K562 (cell line): ENCODE results near the gene CREB3L2. TPM values are rescaled to one million over a fixed set of nuclear protein-coding genes. Genes with fewer than 3 reads are reported as not detected.

Experiments used
- HNRNPH1 ChIP-seq: fragments of 200-400 bp; formaldehyde crosslinking; optimal IDR thresholded peaks from 2 replicates; pipeline ENCODE3; 2017; ENCODE audit warnings: low read depth, mild to moderate bottlenecking, low read length, moderate library complexity
- ILK ChIP-seq: fragments of 450-650 bp; IDR thresholded peaks from 2 replicates; pipeline ENCODE4 v1.6.1; 2016; ENCODE audit warnings: missing genetic modification characterization, low read depth, mild to moderate bottlenecking, missing compliant biosample characterization, moderate library complexity, borderline replicate concordance
- LARP7 ChIP-seq: fragments of 450-650 bp; IDR thresholded peaks from 2 replicates; pipeline ENCODE4 v1.6.1; 2016
- SMARCA5 ChIP-seq: fragments of 450-650 bp; IDR thresholded peaks from 2 replicates; pipeline ENCODE4 v1.6.1; 2016
- SREBF2 ChIP-seq: sonication (generic); formaldehyde crosslinking; IDR thresholded peaks from 2 replicates; pipeline ENCODE4 v1.4.0; 2020; ENCODE audit warnings: mild to moderate bottlenecking, missing genetic modification reagents
- TBP ChIP-seq: optimal IDR thresholded peaks from 2 replicates; pipeline ENCODE3; 2011; ENCODE audit warnings: low read depth, low read length, improper control_type of control experiment
- ZNF644 ChIP-seq: fragments of 200-800 bp; sonication (Bioruptor generic); IDR thresholded peaks from 2 replicates; pipeline ENCODE4 v1.6.1; 2016; ENCODE audit warnings: low read depth, missing genetic modification characterization, missing compliant biosample characterization
- polyA plus RNA-seq, 8 experiments: library from polyadenylated mRNA; depleted of rRNA in 4 of 8; stranded (reverse) in 5 of 8; unstranded in 3 of 8; fragments of >200 nt; fragmentation: Nextera tagmentation in 2 of 8; fragmentation: Illumina TruSeq in 1 of 8; extraction: Ambion mirVana in 2 of 8; extraction: Trizol in 1 of 8; gene quantifications; 2 replicates each; pipeline versions ENCODE4 v1.2.1 to v1.2.3, GENCODE V29; 2011 to 2014; ENCODE audit warnings: inconsistent platforms in 1 of 8, missing spikeins in 1 of 8
- total RNA-seq, 7 experiments: library from RNA; depleted of rRNA in 6 of 7; stranded (reverse); fragments of >200 nt in 6 of 7; fragmentation: Illumina TruSeq in 2 of 7; extraction: Trizol in 2 of 7; gene quantifications; 2 replicates each; pipeline versions ENCODE4 v1.2.1 to v1.2.3, GENCODE V29; 2011 to 2021; ENCODE audit warnings: low replicate concordance in 1 of 7
- TF ChIP-seq, protein P1 (sequence below): fragments of 250-450 bp; sonication (Bioruptor Pico); IDR thresholded peaks from 2 replicates; pipeline ENCODE4 v1.5.0; 2021; ENCODE audit warnings: mild to moderate bottlenecking, moderate library complexity
- TF ChIP-seq, protein P2 (sequence below): fragments of 450-650 bp; conservative IDR thresholded peaks from 2 replicates; pipeline ENCODE4 v1.6.1; 2016; ENCODE audit warnings: missing genetic modification characterization, low read depth, mild to moderate bottlenecking, control low read depth, missing compliant biosample characterization
- TF ChIP-seq, protein P3 (sequence below): fragments of 250-450 bp; sonication (Bioruptor Pico); IDR thresholded peaks from 2 replicates; pipeline ENCODE4 v1.8.0; 2022; ENCODE audit warnings: inconsistent platforms, mild to moderate bottlenecking, moderate library complexity, borderline replicate concordance
- TF ChIP-seq, protein P4 (sequence below), 2 experiments: fragments of 450-650 bp; IDR thresholded peaks; 2 replicates each; pipeline ENCODE4 v1.6.1; 2016; ENCODE audit warnings: mild to moderate bottlenecking in 2 of 2, borderline replicate concordance in 1 of 2, low read depth in 1 of 2, moderate library complexity in 1 of 2
- TF ChIP-seq, protein P5 (sequence below): sonication (generic); formaldehyde crosslinking; IDR thresholded peaks from 2 replicates; pipeline ENCODE4 v1.5.0; 2020; ENCODE audit warnings: missing genetic modification reagents

The CREB3L2 gene
- total and polyA plus RNA-seq, 9 of the 15 experiments (the other 6 are each of a cell fraction or from before 2014, with no cell fraction given): 7.1 to 45.6 (median 15.8) TPM

DNA sequence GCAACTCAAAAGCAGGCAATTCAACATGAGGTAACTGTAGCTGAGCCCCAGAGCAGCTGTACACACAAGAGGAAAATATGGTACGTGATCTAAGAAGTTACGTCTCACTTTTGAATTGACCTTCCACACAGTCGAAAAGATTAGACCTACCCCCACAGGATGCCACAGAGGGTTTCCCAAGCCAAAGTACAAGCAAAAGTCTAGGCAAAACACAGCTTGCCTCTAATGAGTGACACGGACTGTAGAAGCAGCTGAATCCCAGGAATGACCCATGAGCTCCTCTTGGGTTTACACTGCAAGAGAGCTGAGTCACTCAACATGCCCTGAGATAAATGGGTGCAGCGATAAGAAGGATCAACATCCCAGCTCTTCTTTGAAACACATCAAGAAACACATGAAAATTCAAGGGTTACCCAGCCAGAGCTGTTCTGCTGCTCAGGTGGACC lies 9.8 kb downstream of the CREB3L2 start (continued):
- TF ChIP-seq, protein P1, sequence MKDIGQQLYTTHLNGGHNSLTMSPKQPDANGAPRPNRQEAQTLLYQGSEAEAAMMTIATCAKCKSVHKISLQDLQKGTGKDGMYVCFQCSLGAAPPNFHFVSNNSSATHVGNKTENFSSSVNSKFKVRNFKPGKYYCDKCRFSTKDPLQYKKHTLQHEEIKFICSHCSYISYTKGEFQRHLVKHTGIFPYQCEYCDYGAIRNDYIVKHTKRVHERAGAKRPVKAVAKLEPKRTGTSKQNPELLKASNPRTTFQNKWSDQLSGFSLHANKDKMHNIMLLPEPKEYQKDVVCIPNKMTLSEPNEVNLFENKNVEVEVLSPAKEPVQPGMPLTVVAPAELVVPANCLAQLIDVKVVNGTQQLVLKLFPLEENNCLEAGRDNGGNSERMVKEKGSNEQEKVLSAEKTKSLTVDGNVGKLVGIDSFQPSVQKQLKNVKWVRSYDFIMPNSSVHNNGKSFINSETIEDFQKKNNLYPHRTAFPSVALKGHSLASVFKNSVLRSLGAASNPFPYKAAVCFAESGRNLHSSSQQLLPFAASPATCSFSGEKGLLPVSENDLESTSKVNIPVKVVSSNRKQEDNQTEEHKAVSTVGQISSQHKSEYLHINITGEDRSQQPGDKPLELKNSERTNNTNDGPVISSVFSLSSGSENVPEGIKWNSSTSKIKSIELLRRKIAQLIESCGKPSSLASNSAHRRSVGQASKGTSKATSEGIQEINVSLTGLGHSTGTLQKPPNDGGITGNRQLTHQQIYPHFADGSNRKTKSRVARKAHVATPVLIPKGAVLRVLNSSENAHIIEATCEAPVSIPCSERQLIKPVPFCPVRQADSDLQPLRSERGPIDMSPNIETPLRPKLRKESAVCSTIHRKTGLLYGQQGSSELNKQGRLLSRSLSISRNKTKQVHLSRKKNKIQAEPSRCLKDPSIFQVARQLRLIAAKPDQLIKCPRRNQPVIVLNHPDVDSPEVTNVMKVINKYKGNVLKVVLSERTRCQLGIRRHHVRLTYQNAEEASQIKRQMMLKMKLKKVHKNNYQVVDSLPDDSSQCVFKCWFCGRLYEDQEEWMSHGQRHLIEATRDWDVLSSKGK (CRISPR knock-in tag): no peak
- TF ChIP-seq SMARCA5 (no peak), LARP7 (no peak), ZNF644 (no peak), ILK (tag) (no peak), SREBF2 (no peak), HNRNPH1 (no peak), TBP (no peak)
- TF ChIP-seq, protein P2, sequence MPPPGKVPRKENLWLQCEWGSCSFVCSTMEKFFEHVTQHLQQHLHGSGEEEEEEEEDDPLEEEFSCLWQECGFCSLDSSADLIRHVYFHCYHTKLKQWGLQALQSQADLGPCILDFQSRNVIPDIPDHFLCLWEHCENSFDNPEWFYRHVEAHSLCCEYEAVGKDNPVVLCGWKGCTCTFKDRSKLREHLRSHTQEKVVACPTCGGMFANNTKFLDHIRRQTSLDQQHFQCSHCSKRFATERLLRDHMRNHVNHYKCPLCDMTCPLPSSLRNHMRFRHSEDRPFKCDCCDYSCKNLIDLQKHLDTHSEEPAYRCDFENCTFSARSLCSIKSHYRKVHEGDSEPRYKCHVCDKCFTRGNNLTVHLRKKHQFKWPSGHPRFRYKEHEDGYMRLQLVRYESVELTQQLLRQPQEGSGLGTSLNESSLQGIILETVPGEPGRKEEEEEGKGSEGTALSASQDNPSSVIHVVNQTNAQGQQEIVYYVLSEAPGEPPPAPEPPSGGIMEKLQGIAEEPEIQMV (tag): no peak
- TF ChIP-seq, protein P3, sequence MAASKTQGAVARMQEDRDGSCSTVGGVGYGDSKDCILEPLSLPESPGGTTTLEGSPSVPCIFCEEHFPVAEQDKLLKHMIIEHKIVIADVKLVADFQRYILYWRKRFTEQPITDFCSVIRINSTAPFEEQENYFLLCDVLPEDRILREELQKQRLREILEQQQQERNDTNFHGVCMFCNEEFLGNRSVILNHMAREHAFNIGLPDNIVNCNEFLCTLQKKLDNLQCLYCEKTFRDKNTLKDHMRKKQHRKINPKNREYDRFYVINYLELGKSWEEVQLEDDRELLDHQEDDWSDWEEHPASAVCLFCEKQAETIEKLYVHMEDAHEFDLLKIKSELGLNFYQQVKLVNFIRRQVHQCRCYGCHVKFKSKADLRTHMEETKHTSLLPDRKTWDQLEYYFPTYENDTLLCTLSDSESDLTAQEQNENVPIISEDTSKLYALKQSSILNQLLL (CRISPR knock-in tag): no peak
- TF ChIP-seq, protein P4, sequence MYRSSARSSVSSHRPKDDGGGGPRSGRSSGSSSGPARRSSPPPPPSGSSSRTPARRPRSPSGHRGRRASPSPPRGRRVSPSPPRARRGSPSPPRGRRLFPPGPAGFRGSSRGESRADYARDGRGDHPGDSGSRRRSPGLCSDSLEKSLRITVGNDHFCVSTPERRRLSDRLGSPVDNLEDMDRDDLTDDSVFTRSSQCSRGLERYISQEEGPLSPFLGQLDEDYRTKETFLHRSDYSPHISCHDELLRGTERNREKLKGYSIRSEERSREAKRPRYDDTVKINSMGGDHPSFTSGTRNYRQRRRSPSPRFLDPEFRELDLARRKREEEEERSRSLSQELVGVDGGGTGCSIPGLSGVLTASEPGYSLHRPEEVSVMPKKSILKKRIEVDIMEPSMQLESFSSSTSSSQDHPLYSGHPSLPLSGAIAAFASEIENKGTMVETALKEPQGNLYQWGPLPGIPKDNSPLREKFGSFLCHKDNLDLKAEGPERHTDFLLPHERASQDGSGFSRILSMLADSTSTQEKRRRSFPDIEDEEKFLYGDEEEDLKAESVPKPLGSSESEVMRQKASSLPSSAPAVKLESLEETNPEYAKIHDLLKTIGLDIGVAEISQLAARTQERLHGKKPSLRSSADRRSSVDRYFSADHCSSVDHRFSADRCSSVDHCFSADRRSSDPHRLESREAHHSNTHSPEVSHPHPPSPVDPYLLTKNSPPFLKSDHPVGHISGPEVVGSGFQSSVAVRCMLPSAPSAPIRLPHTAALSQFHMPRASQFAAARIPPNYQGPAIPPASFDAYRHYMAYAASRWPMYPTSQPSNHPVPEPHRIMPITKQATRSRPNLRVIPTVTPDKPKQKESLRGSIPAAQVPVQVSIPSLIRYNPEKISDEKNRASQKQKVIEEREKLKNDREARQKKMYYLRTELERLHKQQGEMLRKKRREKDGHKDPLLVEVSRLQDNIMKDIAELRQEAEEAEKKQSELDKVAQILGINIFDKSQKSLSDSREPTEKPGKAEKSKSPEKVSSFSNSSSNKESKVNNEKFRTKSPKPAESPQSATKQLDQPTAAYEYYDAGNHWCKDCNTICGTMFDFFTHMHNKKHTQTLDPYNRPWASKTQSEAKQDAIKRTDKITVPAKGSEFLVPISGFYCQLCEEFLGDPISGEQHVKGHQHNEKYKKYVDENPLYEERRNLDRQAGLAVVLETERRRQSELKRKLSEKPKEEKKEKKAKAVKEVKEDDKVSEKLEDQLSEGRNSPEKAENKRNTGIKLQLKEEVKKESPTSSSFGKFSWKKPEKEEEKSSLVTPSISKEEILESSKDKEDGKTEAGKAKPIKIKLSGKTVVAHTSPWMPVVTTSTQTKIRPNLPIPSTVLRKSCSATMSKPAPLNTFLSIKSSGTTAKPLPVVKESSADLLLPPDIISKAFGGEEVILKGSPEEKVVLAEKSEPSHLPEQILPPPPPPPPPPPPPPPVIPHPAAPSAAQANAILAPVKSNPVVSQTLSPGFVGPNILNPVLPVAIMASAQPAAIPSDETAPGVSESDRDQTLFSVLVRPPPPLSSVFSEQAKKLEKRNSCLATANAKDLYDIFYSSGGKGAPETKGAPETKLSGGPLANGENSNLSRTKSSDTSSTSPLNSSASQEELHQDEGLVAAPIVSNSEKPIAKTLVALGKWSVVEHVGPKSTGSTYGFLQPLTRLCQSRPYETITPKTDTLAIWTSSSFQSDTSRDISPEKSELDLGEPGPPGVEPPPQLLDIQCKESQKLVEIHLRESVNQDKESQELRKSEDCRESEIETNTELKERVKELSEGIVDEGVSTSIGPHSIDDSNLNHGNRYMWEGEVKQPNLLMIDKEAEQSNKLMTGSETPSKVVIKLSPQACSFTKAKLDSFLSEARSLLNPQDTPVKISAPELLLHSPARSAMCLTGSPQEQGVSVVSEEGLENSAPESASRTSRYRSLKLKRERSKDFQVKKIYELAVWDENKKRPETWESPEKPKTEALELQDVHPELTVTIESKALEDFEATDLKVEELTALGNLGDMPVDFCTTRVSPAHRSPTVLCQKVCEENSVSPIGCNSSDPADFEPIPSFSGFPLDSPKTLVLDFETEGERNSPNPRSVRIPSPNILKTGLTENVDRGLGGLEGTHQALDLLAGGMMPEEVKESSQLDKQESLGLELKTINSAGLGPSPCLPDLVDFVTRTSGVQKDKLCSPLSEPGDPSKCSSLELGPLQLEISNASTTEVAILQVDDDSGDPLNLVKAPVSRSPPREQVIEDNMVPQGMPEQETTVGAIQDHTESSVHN (IDR thresholded peaks at IDR 0.05; ENCODE audit: borderline replicate concordance in 1 of 2, low read depth in 1 of 2): 0 out of 4 replicates have a peak, but pooled peaks of 1 of the 2 experiments have one; percentile 19
- TF ChIP-seq, protein P5, sequence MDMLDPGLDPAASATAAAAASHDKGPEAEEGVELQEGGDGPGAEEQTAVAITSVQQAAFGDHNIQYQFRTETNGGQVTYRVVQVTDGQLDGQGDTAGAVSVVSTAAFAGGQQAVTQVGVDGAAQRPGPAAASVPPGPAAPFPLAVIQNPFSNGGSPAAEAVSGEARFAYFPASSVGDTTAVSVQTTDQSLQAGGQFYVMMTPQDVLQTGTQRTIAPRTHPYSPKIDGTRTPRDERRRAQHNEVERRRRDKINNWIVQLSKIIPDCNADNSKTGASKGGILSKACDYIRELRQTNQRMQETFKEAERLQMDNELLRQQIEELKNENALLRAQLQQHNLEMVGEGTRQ (CRISPR knock-in tag): no peak
